Measurements from ENCODE around the gene LYSET. TPM values are rescaled to one million over a fixed set of nuclear protein-coding genes. Genes with fewer than 3 reads are reported as not detected.
A peak's percentile ranks its signal among the peaks of the same experiment; 100 is the strongest.

The LYSET gene
- polyA plus RNA-seq, 1 of the 3 experiments (the other 2 are of a cell fraction) = 17.7 TPM

DNA sequence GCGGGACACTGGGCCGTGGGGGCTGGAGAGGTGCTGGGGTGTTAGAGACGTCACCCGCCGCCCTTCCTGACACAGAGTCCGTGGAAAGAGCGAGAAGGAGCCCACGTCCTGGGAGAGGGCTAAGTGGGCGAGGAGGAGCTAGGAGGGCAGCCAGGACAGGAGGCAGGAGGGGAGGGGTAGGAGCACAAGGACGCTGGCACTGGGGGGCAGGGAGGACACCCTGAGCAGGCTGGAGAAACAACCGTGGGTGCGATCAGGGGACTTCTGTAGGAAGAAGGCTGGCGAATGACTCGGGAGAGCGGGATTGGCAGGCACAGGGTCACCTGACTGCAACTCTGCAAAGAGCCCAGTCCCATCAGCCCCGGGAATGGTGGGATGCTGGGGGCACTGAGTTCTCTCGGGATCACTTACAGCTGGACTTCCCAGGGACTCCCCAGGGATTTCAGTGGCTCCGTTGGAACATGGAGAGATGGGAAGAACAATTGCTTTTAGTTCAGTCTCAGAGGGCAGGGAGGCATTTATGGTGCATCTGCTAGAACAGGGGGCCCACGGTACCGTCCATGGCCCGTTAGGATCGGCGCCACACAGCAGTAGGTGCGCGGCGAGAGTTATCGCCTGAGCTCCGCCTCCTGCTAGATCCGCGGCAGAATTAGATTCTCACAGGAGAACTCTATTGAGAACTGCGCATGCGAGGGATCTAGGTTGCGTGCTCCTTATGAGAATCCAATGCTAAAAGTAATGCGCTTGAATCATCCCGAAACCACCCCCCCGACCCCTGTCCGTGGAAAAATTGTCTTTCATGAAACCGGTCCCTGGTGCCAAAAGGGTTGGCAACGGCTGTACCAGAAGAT, 46.2 kb downstream of the LYSET start:
- Histone ChIP-seq H3K9me2 (no peaks in the 10 kb centered on the region), H3K9me3 (no peaks in the 10 kb centered on the region), H4K20me1 (ENCODE audit: insufficient read depth) (no peaks in the 10 kb centered on the region), H3K27ac (ENCODE audit: low read depth in 2 of 2, low read length in 1 of 2) (peak overlapping the region; percentile 49 to 79), H3K4me3 (ENCODE audit: low read depth in 2 of 2, low read length in 1 of 2) (peak overlapping the region; percentile 57 to 72), H3F3A (replicated peaks; ENCODE audit: insufficient read depth) (no peaks in the 10 kb centered on the region), H3K27me3 (ENCODE audit: insufficient read depth) (no peaks in the 10 kb centered on the region), H2AFZ (ENCODE audit: low read depth) (peak overlapping the region; percentile 96), H3K79me2 (ENCODE audit: insufficient read depth) (no peaks in the 10 kb centered on the region), H3K4me2 (peak overlapping the region; percentile 90), H3K9ac (peak overlapping the region; percentile 40), H3K4me1 (ENCODE audit: control insufficient read depth in 1 of 2, insufficient read depth in 2 of 2, low read depth in 1 of 2, low read length in 1 of 2) (peaks cover 0 to 12% of the 10 kb centered on the region in 2 experiments; a peak in 1 of 4 replicates), H3K36me3 (replicated peaks in 1 of 2; ENCODE audit: control insufficient read depth in 1 of 2, insufficient read depth in 2 of 2, low read length in 1 of 2) (peaks cover 17 to 20% of the 10 kb centered on the region in 2 experiments)
- DNase-seq = peak; percentile 95
- CTCF ChIA-PET = interaction anchor here (0.9 to 2.7 kb wide), 8 partner anchors 10 to 305 kb away, joined by 3 to 12 read pairs (median 4); partner anchors contain the start of genes GON7 and UBR7
- POLR2A ChIA-PET = interaction anchor here (0.9 to 1.6 kb wide), 3 partner anchors 25 to 306 kb away, joined by 3 to 4 read pairs (median 4); partner anchors contain the start of gene GON7
- TF ChIP-seq GABPA (IDR thresholded peaks at IDR 0.05; ENCODE audit: low read depth) (no peak), RCOR1 (IDR thresholded peaks at IDR 0.05; ENCODE audit: low read length) (no peak), MEF2A (IDR thresholded peaks at IDR 0.05; ENCODE audit: borderline replicate concordance, low read depth) (no peak), TAF1 (IDR thresholded peaks at IDR 0.05; ENCODE audit: borderline replicate concordance, low read depth, low read length) (peak; percentile 52; the same call in 1 of the 2 replicates), POLR2AphosphoS5 (IDR thresholded peaks at IDR 0.05; ENCODE audit: low read depth, low read length) (peak; percentile 66), NRF1 (IDR thresholded peaks at IDR 0.05; ENCODE audit: low read depth, low read length) (peak; percentile 62), JUND (IDR thresholded peaks at IDR 0.05) (no peak), GATA2 (CRISPR knock-in tag; IDR thresholded peaks at IDR 0.05) (no peak), MXI1 (IDR thresholded peaks at IDR 0.05; ENCODE audit: low read depth, low read length) (peak; percentile 47; the same call in 1 of the 2 replicates), EP300 (IDR thresholded peaks at IDR 0.05; ENCODE audit: borderline replicate concordance in 1 of 2, low read depth in 1 of 2, low read length in 1 of 2) (no peak), CHD2 (IDR thresholded peaks at IDR 0.05; ENCODE audit: low read length, partially characterized antibody) (peak; percentile 49), SMC3 (IDR thresholded peaks at IDR 0.05; ENCODE audit: low read depth, low read length) (no peak)
- TF ChIP-seq, protein P1, sequence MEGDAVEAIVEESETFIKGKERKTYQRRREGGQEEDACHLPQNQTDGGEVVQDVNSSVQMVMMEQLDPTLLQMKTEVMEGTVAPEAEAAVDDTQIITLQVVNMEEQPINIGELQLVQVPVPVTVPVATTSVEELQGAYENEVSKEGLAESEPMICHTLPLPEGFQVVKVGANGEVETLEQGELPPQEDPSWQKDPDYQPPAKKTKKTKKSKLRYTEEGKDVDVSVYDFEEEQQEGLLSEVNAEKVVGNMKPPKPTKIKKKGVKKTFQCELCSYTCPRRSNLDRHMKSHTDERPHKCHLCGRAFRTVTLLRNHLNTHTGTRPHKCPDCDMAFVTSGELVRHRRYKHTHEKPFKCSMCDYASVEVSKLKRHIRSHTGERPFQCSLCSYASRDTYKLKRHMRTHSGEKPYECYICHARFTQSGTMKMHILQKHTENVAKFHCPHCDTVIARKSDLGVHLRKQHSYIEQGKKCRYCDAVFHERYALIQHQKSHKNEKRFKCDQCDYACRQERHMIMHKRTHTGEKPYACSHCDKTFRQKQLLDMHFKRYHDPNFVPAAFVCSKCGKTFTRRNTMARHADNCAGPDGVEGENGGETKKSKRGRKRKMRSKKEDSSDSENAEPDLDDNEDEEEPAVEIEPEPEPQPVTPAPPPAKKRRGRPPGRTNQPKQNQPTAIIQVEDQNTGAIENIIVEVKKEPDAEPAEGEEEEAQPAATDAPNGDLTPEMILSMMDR (IDR thresholded peaks at IDR 0.05) = no peak
- TF ChIP-seq, protein P2, sequence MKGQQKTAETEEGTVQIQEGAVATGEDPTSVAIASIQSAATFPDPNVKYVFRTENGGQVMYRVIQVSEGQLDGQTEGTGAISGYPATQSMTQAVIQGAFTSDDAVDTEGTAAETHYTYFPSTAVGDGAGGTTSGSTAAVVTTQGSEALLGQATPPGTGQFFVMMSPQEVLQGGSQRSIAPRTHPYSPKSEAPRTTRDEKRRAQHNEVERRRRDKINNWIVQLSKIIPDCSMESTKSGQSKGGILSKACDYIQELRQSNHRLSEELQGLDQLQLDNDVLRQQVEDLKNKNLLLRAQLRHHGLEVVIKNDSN (IDR thresholded peaks at IDR 0.05; ENCODE audit: borderline replicate concordance, low read depth) = peak; percentile 88
- TF ChIP-seq, protein P3, sequence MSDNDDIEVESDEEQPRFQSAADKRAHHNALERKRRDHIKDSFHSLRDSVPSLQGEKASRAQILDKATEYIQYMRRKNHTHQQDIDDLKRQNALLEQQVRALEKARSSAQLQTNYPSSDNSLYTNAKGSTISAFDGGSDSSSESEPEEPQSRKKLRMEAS (IDR thresholded peaks at IDR 0.05; ENCODE audit: low read depth) = no peak
- TF ChIP-seq, protein P4, sequence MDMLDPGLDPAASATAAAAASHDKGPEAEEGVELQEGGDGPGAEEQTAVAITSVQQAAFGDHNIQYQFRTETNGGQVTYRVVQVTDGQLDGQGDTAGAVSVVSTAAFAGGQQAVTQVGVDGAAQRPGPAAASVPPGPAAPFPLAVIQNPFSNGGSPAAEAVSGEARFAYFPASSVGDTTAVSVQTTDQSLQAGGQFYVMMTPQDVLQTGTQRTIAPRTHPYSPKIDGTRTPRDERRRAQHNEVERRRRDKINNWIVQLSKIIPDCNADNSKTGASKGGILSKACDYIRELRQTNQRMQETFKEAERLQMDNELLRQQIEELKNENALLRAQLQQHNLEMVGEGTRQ (IDR thresholded peaks at IDR 0.05; ENCODE audit: borderline replicate concordance, low read depth, low read length) = peak; percentile 58; the same call in 1 of the 2 replicates
- WGBS (ENCODE audit: low lambda C conversion rate) = 11% methylated on average over 38 of the region's 39 CpGs
